ENCODE data around the gene SH3BP5. TPM values are rescaled to one million over a fixed set of nuclear protein-coding genes. Genes with fewer than 3 reads are reported as not detected.

SH3BP5 gene
- total and polyA plus RNA-seq, 2 donors (not counting 1 experiment from before 2014, with no cell fraction given) = 6.7 to 12.9 TPM

GRCh38 chr3:15339001-15339400 is 6.6 kb upstream of the SH3BP5 start:
- no peak overlapping the region for H3K4me2 ChIP-seq (ENCODE audit: extremely low read depth, insufficient read depth, low read length)

GRCh38 chr3:15337963-15338362 is 5.6 kb upstream of the SH3BP5 start:
- DNase-seq (ENCODE audit: low read depth in 2 of 2) = no peak
- Histone ChIP-seq H3K4me3 (replicated peaks in 1 of 4; ENCODE audit: control extremely low read depth in 1 of 4, insufficient read depth in 1 of 4, low read depth in 3 of 4, low read length in 4 of 4) (no peak overlapping the region), H3K79me2 (ENCODE audit: control insufficient read depth, insufficient read depth, low read length) (no peaks in the 10 kb centered on the region), H3K27me3 (ENCODE audit: control insufficient read depth, insufficient read depth, low read length) (no peaks in the 10 kb centered on the region), H3K27ac (ENCODE audit: insufficient read depth, low read length) (no peak overlapping the region), H4K20me1 (ENCODE audit: control insufficient read depth, extremely low read depth, insufficient read depth, low read length) (no peaks in the 10 kb centered on the region), H3K4me1 (ENCODE audit: control insufficient read depth, extremely low read depth, insufficient read depth, low read length) (no peaks in the 10 kb centered on the region), H3K9ac (ENCODE audit: insufficient read depth, low read length) (no peak overlapping the region), H3K4me2 (ENCODE audit: extremely low read depth, insufficient read depth, low read length) (no peak overlapping the region), H2AFZ (ENCODE audit: low read length) (no peak overlapping the region), H3K36me3 (ENCODE audit: control insufficient read depth, insufficient read depth, low read length) (no peaks in the 10 kb centered on the region), H3K9me3 (ENCODE audit: control insufficient read depth, insufficient read depth, low read depth, low read length) (no peaks in the 10 kb centered on the region)
- no peak for TF ChIP-seq EZH2 (IDR thresholded peaks at IDR 0.05; ENCODE audit: low read length, missing control alignments)
- TF ChIP-seq CTCF (conservative IDR thresholded peaks at IDR 0.05 in 1 of 2, IDR thresholded peaks at IDR 0.05 in 1 of 2; ENCODE audit: low read depth in 1 of 2, low read length in 2 of 2) = no peak

More at GRCh38 chr3:15339001-15339400, 6.6 kb upstream of the SH3BP5 start:
- Histone ChIP-seq H4K20me1 (ENCODE audit: control insufficient read depth, extremely low read depth, insufficient read depth, low read length) (no peaks in the 10 kb centered on the region), H3K79me2 (ENCODE audit: control insufficient read depth, insufficient read depth, low read length) (no peaks in the 10 kb centered on the region), H3K36me3 (ENCODE audit: control insufficient read depth, insufficient read depth, low read length) (no peaks in the 10 kb centered on the region), H3K9ac (ENCODE audit: insufficient read depth, low read length) (no peak overlapping the region), H3K9me3 (ENCODE audit: control insufficient read depth, insufficient read depth, low read depth, low read length) (no peaks in the 10 kb centered on the region), H3K4me3 (replicated peaks in 1 of 4; ENCODE audit: control extremely low read depth in 1 of 4, insufficient read depth in 1 of 4, low read depth in 3 of 4, low read length in 4 of 4) (no peak overlapping the region), H2AFZ (ENCODE audit: low read length) (no peak overlapping the region), H3K27ac (ENCODE audit: insufficient read depth, low read length) (no peak overlapping the region), H3K4me1 (ENCODE audit: control insufficient read depth, extremely low read depth, insufficient read depth, low read length) (no peaks in the 10 kb centered on the region), H3K27me3 (ENCODE audit: control insufficient read depth, insufficient read depth, low read length) (peaks cover 3% of the 10 kb centered on the region)
- no peak for DNase-seq (ENCODE audit: low read depth in 2 of 2)
- no peak for TF ChIP-seq CTCF (conservative IDR thresholded peaks at IDR 0.05 in 1 of 2, IDR thresholded peaks at IDR 0.05 in 1 of 2; ENCODE audit: low read depth in 1 of 2, low read length in 2 of 2)
- no peak for TF ChIP-seq EZH2 (IDR thresholded peaks at IDR 0.05; ENCODE audit: low read length, missing control alignments)

- DNase-seq (ENCODE audit: low read depth in 2 of 2) = no peak
- H3K79me2 ChIP-seq (ENCODE audit: control insufficient read depth, insufficient read depth, low read length) = no peaks in the 10 kb centered on the region
- TF ChIP-seq EZH2 (IDR thresholded peaks at IDR 0.05; ENCODE audit: low read length, missing control alignments) (no peak), CTCF (conservative IDR thresholded peaks at IDR 0.05 in 1 of 2, IDR thresholded peaks at IDR 0.05 in 1 of 2; ENCODE audit: low read depth in 1 of 2, low read length in 2 of 2) (no peak)
- H3K4me1 ChIP-seq (ENCODE audit: control insufficient read depth, extremely low read depth, insufficient read depth, low read length) = no peaks in the 10 kb centered on the region
- no peaks in the 10 kb centered on the region for H3K27me3 ChIP-seq (ENCODE audit: control insufficient read depth, insufficient read depth, low read length)
- no peak overlapping the region for H3K4me3 ChIP-seq (replicated peaks in 1 of 4; ENCODE audit: control extremely low read depth in 1 of 4, insufficient read depth in 1 of 4, low read depth in 3 of 4, low read length in 4 of 4)
- no peaks in the 10 kb centered on the region for H3K9me3 ChIP-seq (ENCODE audit: control insufficient read depth, insufficient read depth, low read depth, low read length)
- H3K9ac ChIP-seq (ENCODE audit: insufficient read depth, low read length) = no peak overlapping the region
- no peak overlapping the region for H3K4me2 ChIP-seq (ENCODE audit: extremely low read depth, insufficient read depth, low read length)
- no peak overlapping the region for H3K27ac ChIP-seq (ENCODE audit: insufficient read depth, low read length)
- no peaks in the 10 kb centered on the region for H3K36me3 ChIP-seq (ENCODE audit: control insufficient read depth, insufficient read depth, low read length)
- H4K20me1 ChIP-seq (ENCODE audit: control insufficient read depth, extremely low read depth, insufficient read depth, low read length) = no peaks in the 10 kb centered on the region
- H2AFZ ChIP-seq (ENCODE audit: low read length) = no peak overlapping the region
These were observed 3.7 kb upstream of the SH3BP5 start for GRCh38 chr3:15336057-15336456.

Measured in fibroblast of lung (primary cell).